SKM-1 treated with dmso at 0.1 percent for 144 hours (cell line): Measurements from ENCODE around the gene KLF11.
"Not testable (repeated sequence)": the region's sequence is repeated elsewhere in the genome, so short reads cannot be mapped to it uniquely, and the experiment has no call there.

Source experiments
- DNase-seq: peaks from one replicate; lab custom pipeline; 2025; ENCODE audit not compliant: unreplicated experiment; lab: John Stamatoyannopoulos, UW

Gene KLF11

GRCh38 chr2:10022966-10023662, 20.2 kb upstream of the KLF11 start:
- DNase-seq, result no peak

GRCh38 chr2:10026940-10027569, 16.3 kb upstream of the KLF11 start:
- DNase-seq, result no peak

GRCh38 chr2:10027660-10028330, 15.6 kb upstream of the KLF11 start:
- DNase-seq, result no peak

GRCh38 chr2:10028407-10028987, 14.9 kb upstream of the KLF11 start:
- DNase-seq, result no peak

- DNase-seq, result peak; percentile 61
Observed at GRCh38 chr2:10028988-10029874, 14.1 kb upstream of the KLF11 start.

- DNase-seq, result no peak
Observed at GRCh38 chr2:10029875-10030223, 13.5 kb upstream of the KLF11 start.

- DNase-seq, result no peak
Observed at GRCh38 chr2:10030311-10030736, 13.0 kb upstream of the KLF11 start.

GRCh38 chr2:10030798-10031197, 12.6 kb upstream of the KLF11 start:
- DNase-seq, result not testable (repeated sequence)

- no peak for DNase-seq
Observed at GRCh38 chr2:10031886-10032745, 11.2 kb upstream of the KLF11 start.

- DNase-seq, result no peak
Observed at GRCh38 chr2:10032746-10033105, 10.6 kb upstream of the KLF11 start.

GRCh38 chr2:10033251-10034006, 9.9 kb upstream of the KLF11 start:
- no peak for DNase-seq

- DNase-seq, result no peak
Observed at GRCh38 chr2:10034333-10035052, 8.9 kb upstream of the KLF11 start.

GRCh38 chr2:10035053-10035422, 8.3 kb upstream of the KLF11 start:
- DNase-seq, result no peak

- no peak for DNase-seq
Observed at GRCh38 chr2:10035633-10036032, 7.7 kb upstream of the KLF11 start.

GRCh38 chr2:10036095-10036884, 7.1 kb upstream of the KLF11 start:
- no peak for DNase-seq

- no peak for DNase-seq
Observed at GRCh38 chr2:10038123-10038522, 5.2 kb upstream of the KLF11 start.

- DNase-seq, result no peak
Observed at GRCh38 chr2:10038716-10039115, 4.6 kb upstream of the KLF11 start.
